ENCODE results near the gene BCL10. TPM values are rescaled to one million over a fixed set of nuclear protein-coding genes. Genes with fewer than 3 reads are reported as not detected.

Gene BCL10
- total and polyA plus RNA-seq, 2 of the 13 experiments (the other 11 are each of a cell fraction or from before 2014, with no cell fraction given) = 3.7 to 14.1 TPM

DNA sequence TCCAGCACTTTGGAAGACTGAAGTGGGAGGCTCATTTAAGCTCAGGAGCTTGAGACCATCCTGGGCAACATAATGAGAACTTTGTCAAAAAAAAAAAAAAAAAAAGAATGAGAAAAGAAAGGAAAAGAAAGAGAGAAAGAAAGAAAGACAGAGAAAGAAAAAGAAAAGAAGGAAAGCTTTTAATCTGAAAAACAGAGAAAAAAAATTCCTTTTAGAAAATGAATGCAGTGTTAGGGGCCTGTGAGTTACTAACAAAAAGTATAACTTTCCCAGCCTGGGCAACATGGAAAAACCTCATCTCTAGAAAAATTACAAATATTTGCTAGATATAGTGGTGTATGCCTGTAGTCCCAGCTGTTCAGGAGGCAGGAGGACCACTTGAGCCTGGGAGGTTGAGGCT lies 59.7 kb downstream of the BCL10 start:
- Histone ChIP-seq H4K20me1 (ENCODE audit: insufficient read depth, low read length) (no peaks in the 10 kb centered on the region), H2AFZ (ENCODE audit: low read length) (no peak overlapping the region), H3K36me3 (replicated peaks in 1 of 2; ENCODE audit: control insufficient read depth in 1 of 2, insufficient read depth in 2 of 2, low read length in 2 of 2) (no peaks in the 10 kb centered on the region), H3K9me3 (ENCODE audit: low read length) (no peaks in the 10 kb centered on the region), H3K27ac (ENCODE audit: extremely low read length, insufficient read depth, low read length) (no peak overlapping the region), H3K9ac (ENCODE audit: insufficient read depth, low read depth, low read length) (no peak overlapping the region), H3K4me1 (ENCODE audit: insufficient read depth, low read length) (peaks cover 23% of the 10 kb centered on the region), H3K4me2 (ENCODE audit: low read depth, low read length) (no peak overlapping the region), H3K79me2 (ENCODE audit: insufficient read depth, low read length) (no peaks in the 10 kb centered on the region), H3K4me3 (replicated peaks in 1 of 3; ENCODE audit: insufficient read depth in 1 of 3, low read depth in 2 of 3, low read length in 3 of 3) (no peak overlapping the region), H3K27me3 (ENCODE audit: control insufficient read depth in 1 of 2, insufficient read depth in 2 of 2, low read length in 2 of 2) (no peaks in the 10 kb centered on the region)
- in situ Hi-C loops (cut with HindIII; ENCODE audit: extremely low pct_ligation_motif_present, low pct_unique_long_range_greater_than_20kb) = no loop called here
- ATAC-seq = no peak
- ChIA-PET CTCF (ENCODE audit: low intra/inter-chr PET ratio, low total read pairs) (no interaction called here), POLR2A (no interaction called here)
- intact Hi-C loops (cut with micrococcal nuclease; ENCODE audit: unreplicated experiment) = no loop called here
- FAIRE-seq = no peak
- no TSS peak for BruUV-seq (replicated peaks)
- TF ChIP-seq MEIS1 (CRISPR knock-in tag; IDR thresholded peaks at IDR 0.05; ENCODE audit: borderline replicate concordance) (no peak), DMAP1 (CRISPR knock-in tag; IDR thresholded peaks at IDR 0.05) (no peak), SPEN (CRISPR knock-in tag; IDR thresholded peaks at IDR 0.05; ENCODE audit: low read depth) (no peak), ZNF780A (CRISPR knock-in tag; IDR thresholded peaks at IDR 0.05) (no peak)
- no peak for DNase-seq (ENCODE audit: low spot score)

Small RNAs within 50 kb of the gene (small RNA-seq; reads per million reads assigned to genes)
- gene RF00019 (ENCODE audit: insufficient read depth in 2 of 3, insufficient read length in 3 of 3, low read depth in 2 of 3, low replicate concordance in 1 of 3) = 0 reads per million in 3 experiments

Other genes with a start within 250 kb of the BCL10 start
- 0.04 TPM in 1 of 2 replicates, not detected in the other for gene MCOLN3, start 228.1 kb downstream of the BCL10 start, total RNA-seq (2016; rRNA removed; fragmentation: Illumina TruSeq; extraction: Trizol)
- gene MCOLN3, start 228.1 kb downstream of the BCL10 start, polyA plus RNA-seq (2011; rRNA removed) = 0.03 and 0.04 TPM in 2 replicates
- 5.3 and 7.9 TPM in 2 replicates for gene SYDE2, start 75.6 kb downstream of the BCL10 start, total RNA-seq (2016; rRNA removed; fragmentation: Illumina TruSeq; extraction: Trizol)
- 1.8 TPM in 2 replicates for gene SYDE2, start 75.6 kb downstream of the BCL10 start, polyA plus RNA-seq (2011; rRNA removed)
- gene C1orf52, start 17.0 kb downstream of the BCL10 start, total RNA-seq (2016; rRNA removed; fragmentation: Illumina TruSeq; extraction: Trizol) = 19.4 and 23.0 TPM in 2 replicates
- 25.8 and 27.4 TPM in 2 replicates for gene C1orf52, start 17.0 kb downstream of the BCL10 start, polyA plus RNA-seq (2011; rRNA removed)
- gene DDAH1, start 188.5 kb upstream of the BCL10 start, total RNA-seq (2016; rRNA removed; fragmentation: Illumina TruSeq; extraction: Trizol) = 39.7 and 50.2 TPM in 2 replicates
- gene DDAH1, start 188.5 kb upstream of the BCL10 start, polyA plus RNA-seq (2011; rRNA removed) = 43.4 and 64.4 TPM in 2 replicates